Heart left ventricle (tissue), 16 donors: ENCODE results near the gene ZFP64. TPM values are rescaled to one million over a fixed set of nuclear protein-coding genes. Genes with fewer than 3 reads are reported as not detected.

Experiments
- ATAC-seq, 4 donors: fragments of 200-7000 bp; cut with Tn5 transposase; one replicate each; pipeline ENCODE4 v1.9.1; 2020 to 2022; ENCODE audit warnings: moderate library complexity in 4 of 4, mild to moderate bottlenecking in 3 of 4, moderate number of reproducible peaks in 1 of 4
- DNase-seq, 5 donors: peaks; one replicate each; pipeline ENCODE4 v3.0.0-alpha.2; 2020
- H3K27ac ChIP-seq, 12 donors: fragments of 200-600 bp; sonication (generic) in 4 of 12; one replicate each; pipeline versions ENCODE4 v1.5.0 to v1.8.0; 2016 to 2022; ENCODE audit warnings: mild to moderate bottlenecking in 2 of 12
- H3K27me3 ChIP-seq, 9 donors: fragments of 200-600 bp; sonication (generic) in 2 of 9; one replicate each; pipeline versions ENCODE4 v1.5.1 to v1.8.0; 2016 to 2022; ENCODE audit warnings: mild to moderate bottlenecking in 3 of 9
- H3K36me3 ChIP-seq, 9 donors: fragments of 200-600 bp; sonication (generic) in 2 of 9; one replicate each; pipeline versions ENCODE4 v1.5.0 to v1.8.0; 2018 to 2022; ENCODE audit warnings: mild to moderate bottlenecking in 2 of 9
- H3K4me1 ChIP-seq, 12 donors: fragments of 200-600 bp; sonication (generic) in 4 of 12; one replicate each; pipeline versions ENCODE4 v1.5.0 to v1.8.0; 2016 to 2022; ENCODE audit warnings: mild to moderate bottlenecking in 3 of 12
- H3K4me3 ChIP-seq, 12 donors: fragments of 200-600 bp; sonication (generic) in 4 of 12; one replicate each; pipeline versions ENCODE4 v1.5.0 to v1.8.0; 2017 to 2022; ENCODE audit warnings: mild to moderate bottlenecking in 9 of 12, moderate library complexity in 4 of 12
- H3K9me3 ChIP-seq, 12 donors: fragments of 200-600 bp; sonication (generic) in 4 of 12; one replicate each; pipeline versions ENCODE4 v1.5.0 to v1.8.0; 2016 to 2022; ENCODE audit warnings: mild to moderate bottlenecking in 1 of 12
- POLR2A ChIP-seq, 2 donors: fragments of 450-650 bp; IDR thresholded peaks; one replicate each; pipeline ENCODE4 v1.6.1; 2017; ENCODE audit warnings: antibody characterized with exemption in 2 of 2, mild to moderate bottlenecking in 2 of 2, moderate library complexity in 2 of 2
- WGBS, 4 donors: extraction: QIAGEN DNeasy Blood & Tissue Kit in 2 of 4; methylation state at CpG; one replicate each; pipeline versions ENCODE4 v1.1.5 to v1.1.7; 2013 to 2018; 5-methylcytosine and 5-hydroxymethylcytosine counted together
- intact Hi-C, 10 donors: fragments of 100-400 bp; cut with DNase I; formaldehyde crosslinking; loops; one replicate each; pipeline versions ENCODE4 v1.11.1 to v1.14.2; 2022
- polyA plus RNA-seq, 2 donors: library from polyadenylated mRNA; stranded (reverse); fragments of 200-250 nt; gene quantifications; one replicate each; pipeline ENCODE4 v1.2.3, GENCODE V29; 2013
- total RNA-seq, 9 donors: library from RNA; depleted of rRNA in 2 of 9; stranded (reverse); fragments of >200 nt in 2 of 9; fragmentation: NEBNext Ultra II Directional in 3 of 9; extraction: Animal tissue kit (Norgen Biotek cat#: 25700) in 3 of 9; gene quantifications; one replicate each; pipeline versions ENCODE4 v1.1.0 to v1.2.4, GENCODE V29; 2016 to 2023
- TF ChIP-seq, protein P1 (sequence below), 12 donors: fragments of 200-600 bp; sonication (generic) in 4 of 12; IDR thresholded peaks; one replicate each; pipeline versions ENCODE4 v1.5.0 to v1.8.0; 2018 to 2022; ENCODE audit warnings: antibody characterized with exemption in 12 of 12, mild to moderate bottlenecking in 5 of 12
- donor health status: ischemic (EF 13 %, LVEDD 7.1; RV severe dilation, severe dysfunction).
- donor health status: healthy with polysubstance abuse.
- donor health status: DM: no; HTN: yes; CAD: no.
- donor health status: DM: no; HTN: no; CAD: no.
- donor health status: ischemic (EF 25% LVEDD 6.9; RV normal size, moderate dysfunction).
- donor health status: ischemic (EF 25% LVEDD 5.7; RV mildly dilated, moderate dysfunction).
- donor health status: healthy.
- donor health status: DM: yes; HTN: yes; CAD: no.
- donor health status: ischemic (EF 35%, LVEDD 5.7; RV mildly dilated, moderate dysfunction).
- donor health status: nonischemic (EF 11% LVEDD 7.7; RV severe dilation, severe dysfunction).
- donor health status: DM: yes; HTN: yes; CAD: no.
- donor health status: PGD.
- donor health status: ischemic (EF 29% LVEDD 5.4; RV normal size, mild dysfunction).
- donor health status: nonischemic (EF 23%, LVEDD 6.1; RV moderate dilation, normal function).

ZFP64 gene
- total and polyA plus RNA-seq, 11 donors: 2.0 to 12.5 (median 9.2) TPM

DNA sequence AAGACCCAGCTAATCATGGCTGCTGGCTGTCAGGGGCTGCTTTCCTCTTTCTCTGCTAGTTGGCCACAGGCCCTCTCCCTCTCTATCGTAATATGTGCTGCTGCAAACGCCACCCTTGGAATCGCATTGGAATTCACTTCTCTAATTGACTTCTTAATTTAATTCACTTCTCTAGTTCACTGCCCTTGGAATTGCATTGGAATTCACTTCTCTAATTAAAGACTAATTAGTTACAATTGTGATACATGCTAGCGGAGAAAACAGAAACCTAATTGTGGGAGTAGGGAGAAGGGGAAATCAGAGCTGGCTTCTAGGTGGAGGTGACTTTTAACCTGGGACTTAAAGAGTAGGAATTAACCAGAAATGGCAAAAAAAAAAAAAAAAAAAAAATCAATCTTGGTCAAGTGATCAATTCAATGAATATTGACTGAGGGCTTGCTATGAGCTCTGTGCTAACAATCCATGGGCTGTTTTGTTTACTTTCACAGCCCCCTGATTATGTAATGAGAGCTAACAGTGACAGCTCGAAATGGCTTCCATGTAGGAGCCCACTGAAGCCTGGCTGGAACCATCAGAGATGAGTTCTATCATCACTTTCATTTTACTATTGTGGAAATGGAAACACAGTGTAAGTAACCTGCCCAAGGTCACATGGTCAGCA lies 11.3 kb downstream of the ZFP64 start:
- TF ChIP-seq, protein P1, sequence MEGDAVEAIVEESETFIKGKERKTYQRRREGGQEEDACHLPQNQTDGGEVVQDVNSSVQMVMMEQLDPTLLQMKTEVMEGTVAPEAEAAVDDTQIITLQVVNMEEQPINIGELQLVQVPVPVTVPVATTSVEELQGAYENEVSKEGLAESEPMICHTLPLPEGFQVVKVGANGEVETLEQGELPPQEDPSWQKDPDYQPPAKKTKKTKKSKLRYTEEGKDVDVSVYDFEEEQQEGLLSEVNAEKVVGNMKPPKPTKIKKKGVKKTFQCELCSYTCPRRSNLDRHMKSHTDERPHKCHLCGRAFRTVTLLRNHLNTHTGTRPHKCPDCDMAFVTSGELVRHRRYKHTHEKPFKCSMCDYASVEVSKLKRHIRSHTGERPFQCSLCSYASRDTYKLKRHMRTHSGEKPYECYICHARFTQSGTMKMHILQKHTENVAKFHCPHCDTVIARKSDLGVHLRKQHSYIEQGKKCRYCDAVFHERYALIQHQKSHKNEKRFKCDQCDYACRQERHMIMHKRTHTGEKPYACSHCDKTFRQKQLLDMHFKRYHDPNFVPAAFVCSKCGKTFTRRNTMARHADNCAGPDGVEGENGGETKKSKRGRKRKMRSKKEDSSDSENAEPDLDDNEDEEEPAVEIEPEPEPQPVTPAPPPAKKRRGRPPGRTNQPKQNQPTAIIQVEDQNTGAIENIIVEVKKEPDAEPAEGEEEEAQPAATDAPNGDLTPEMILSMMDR (IDR thresholded peaks at IDR 0.05): no peak
- TF ChIP-seq POLR2A (IDR thresholded peaks at IDR 0.05): no peak
- DNase-seq: no peak
- 89 to 96% (median 94%) methylated on average over 5 of the region's 5 CpGs for WGBS, 4 donors
- H3K27me3 ChIP-seq: no peaks in the 10 kb centered on the region
- H3K4me3 ChIP-seq: no peak overlapping the region
- no peak for ATAC-seq
- no peak overlapping the region for H3K27ac ChIP-seq
- H3K4me1 ChIP-seq: peaks cover 0 to 4% (median 0%) of the 10 kb centered on the region in 12 donors
- H3K36me3 ChIP-seq: peaks cover 0 to 44% (median 29%) of the 10 kb centered on the region in 9 donors
- intact Hi-C loops: no loop called here
- no peaks in the 10 kb centered on the region for H3K9me3 ChIP-seq

DNA sequence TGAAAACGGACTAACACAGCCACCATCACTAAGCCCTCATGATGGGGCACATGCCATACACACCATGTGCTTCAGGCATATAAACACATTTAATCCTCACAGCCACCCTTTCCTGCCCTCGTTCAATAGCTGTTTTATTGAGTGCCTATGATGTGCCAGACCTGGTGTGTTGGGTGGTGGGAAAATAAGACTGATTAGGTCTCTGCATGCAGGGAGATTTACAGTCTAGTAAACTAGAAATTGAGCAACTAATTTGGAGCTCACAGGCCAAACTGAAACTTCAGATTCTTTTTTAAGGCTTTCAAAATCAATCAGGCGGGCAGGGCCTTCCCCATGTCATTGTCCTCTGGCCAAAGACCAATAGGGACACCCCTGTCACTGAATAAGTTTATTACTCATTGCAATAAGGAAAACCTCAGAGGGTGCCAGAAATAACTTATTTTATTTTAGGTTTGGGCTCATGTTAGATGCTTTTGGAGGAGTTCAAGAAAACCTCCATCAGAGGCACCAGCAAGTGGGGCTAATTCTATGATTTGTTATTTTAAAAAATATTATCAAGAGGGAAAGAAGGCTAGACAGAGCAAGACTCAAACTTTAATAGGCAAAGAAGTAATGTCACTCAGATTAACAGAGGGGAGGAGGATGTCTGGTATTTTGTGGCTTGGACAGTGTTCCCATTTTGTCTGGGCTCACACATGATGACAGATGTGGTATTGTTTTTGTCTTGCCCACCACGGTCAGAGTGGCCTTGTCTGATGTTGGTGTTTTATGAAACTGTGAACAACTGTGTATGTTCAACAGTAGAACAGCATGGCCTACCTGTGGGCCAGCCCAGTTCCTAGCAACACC lies 12.0 kb downstream of the ZFP64 start:
- no peak for TF ChIP-seq POLR2A (IDR thresholded peaks at IDR 0.05)
- TF ChIP-seq, protein P1 (IDR thresholded peaks at IDR 0.05): no peak
- no peaks in the 10 kb centered on the region for H3K9me3 ChIP-seq
- peaks cover 0 to 37% (median 23%) of the 10 kb centered on the region in 9 donors for H3K36me3 ChIP-seq
- ATAC-seq (no peak), DNase-seq (no peak)
- no peak overlapping the region for H3K4me3 ChIP-seq
- peaks cover 0 to 4% (median 0%) of the 10 kb centered on the region in 12 donors for H3K4me1 ChIP-seq
- intact Hi-C loops: no loop called here
- no peaks in the 10 kb centered on the region for H3K27me3 ChIP-seq
- WGBS, 4 donors: 67 to 86% (median 83%) methylated on average over 4 of the region's 4 CpGs
- no peak overlapping the region for H3K27ac ChIP-seq

DNA sequence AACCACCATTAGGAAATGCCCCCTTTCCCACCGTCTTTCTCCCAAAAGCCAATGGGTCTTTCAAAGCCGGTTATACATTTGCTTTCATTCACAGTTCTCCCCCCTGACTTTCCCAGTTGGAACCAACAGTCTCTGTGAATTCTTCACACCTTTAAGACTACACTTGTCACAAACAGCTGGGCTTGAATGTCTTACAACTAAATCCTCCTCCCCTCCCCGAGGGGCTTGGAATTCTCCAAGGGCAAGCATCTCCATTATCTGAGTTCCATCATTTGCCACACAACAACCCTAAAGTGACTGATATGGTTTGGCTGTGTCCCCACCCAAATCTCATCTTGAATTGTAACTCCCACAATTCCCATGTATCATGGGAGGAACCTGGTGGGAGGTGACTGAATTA lies 12.9 kb downstream of the ZFP64 start:
- no peak for DNase-seq
- no peak overlapping the region for H3K27ac ChIP-seq
- no peaks in the 10 kb centered on the region for H3K9me3 ChIP-seq
- no peak for ATAC-seq
- H3K36me3 ChIP-seq: peaks cover 0 to 34% (median 16%) of the 10 kb centered on the region in 9 donors
- peaks cover 0 to 4% (median 0%) of the 10 kb centered on the region in 12 donors for H3K4me1 ChIP-seq
- intact Hi-C loops: no loop called here
- H3K4me3 ChIP-seq: no peak overlapping the region
- H3K27me3 ChIP-seq: no peaks in the 10 kb centered on the region
- no peak for TF ChIP-seq POLR2A (IDR thresholded peaks at IDR 0.05)
- 63 to 75% (median 67%) methylated on average over 3 of the region's 3 CpGs for WGBS, 4 donors

DNA sequence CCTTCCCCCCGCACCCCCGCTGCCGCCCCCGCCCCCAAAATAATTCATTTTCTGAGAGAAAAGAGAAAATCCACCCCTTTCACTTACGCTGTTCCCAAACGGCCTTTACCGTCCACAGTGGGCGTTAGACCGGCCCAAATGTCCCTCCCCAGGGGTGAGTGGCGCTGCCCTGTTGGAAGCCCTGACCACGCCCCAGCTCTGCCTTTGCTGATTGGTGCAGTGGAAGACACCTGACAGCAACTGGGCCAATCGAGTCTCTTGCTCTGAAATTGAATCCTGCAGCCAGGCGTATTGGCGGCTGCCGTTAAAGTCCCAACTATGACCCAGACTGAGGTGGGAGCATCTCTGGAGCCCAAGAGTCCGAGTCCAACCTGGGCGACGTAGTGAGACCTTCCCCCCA lies 15.7 kb downstream of the ZFP64 start:
- ATAC-seq (no peak), DNase-seq (no peak)
- Histone ChIP-seq H3K4me1 (peaks cover 0 to 4% (median 0%) of the 10 kb centered on the region in 12 donors), H3K27me3 (no peaks in the 10 kb centered on the region), H3K36me3 (peaks cover 0 to 25% (median 14%) of the 10 kb centered on the region in 9 donors), H3K9me3 (no peaks in the 10 kb centered on the region), H3K27ac (no peak overlapping the region), H3K4me3 (no peak overlapping the region)
- TF ChIP-seq POLR2A (IDR thresholded peaks at IDR 0.05): no peak
- TF ChIP-seq, protein P1 (IDR thresholded peaks at IDR 0.05): no peak
- intact Hi-C loops: no loop called here
- WGBS, 4 donors: 96 to 98% (median 98%) methylated on average over 17 to 18 of the region's 18 CpGs
